Effector memory CD4-positive, alpha-beta T cell (primary cell): ENCODE data around the gene CD248.
A peak's percentile ranks its signal among the peaks of the same experiment; 100 is the strongest.
"Not testable (repeated sequence)": the region's sequence is repeated elsewhere in the genome, so short reads cannot be mapped to it uniquely, and the experiment has no call there.

Experiments used
- DNase-seq, 3 donors: peaks; one replicate each; pipeline ENCODE4 v3.0.0-alpha.2; 2020
- H3K27ac ChIP-seq: 2 replicates; pipeline ENCODE4 v1.7.0; 2013; ENCODE audit warnings: mild to moderate bottlenecking, low read length, moderate library complexity; ENCODE audit not compliant: insufficient read depth, poor library complexity, severe bottlenecking
- H3K27me3 ChIP-seq: replicated peaks from 2 replicates; pipeline ENCODE4 v1.7.0; 2013; ENCODE audit warnings: mild to moderate bottlenecking, low read length; ENCODE audit not compliant: insufficient read depth, control insufficient read depth, poor library complexity, severe bottlenecking
- H3K36me3 ChIP-seq: 2 replicates; pipeline ENCODE4 v1.7.0; 2013; ENCODE audit warnings: mild to moderate bottlenecking, low read length, moderate library complexity; ENCODE audit not compliant: control insufficient read depth, insufficient read depth
- H3K4me1 ChIP-seq: 2 replicates; pipeline ENCODE4 v1.7.0; 2013; ENCODE audit warnings: low read length, mild to moderate bottlenecking; ENCODE audit not compliant: control insufficient read depth, insufficient read depth, poor library complexity, severe bottlenecking
- H3K4me3 ChIP-seq: 2 replicates; pipeline ENCODE4 v1.7.0; 2013; ENCODE audit warnings: low read length, low read depth, mild to moderate bottlenecking; ENCODE audit not compliant: insufficient read depth, poor library complexity, severe bottlenecking
- H3K9me3 ChIP-seq: 2 replicates; pipeline ENCODE4 v1.7.0; 2013; ENCODE audit warnings: mild to moderate bottlenecking, low read length, moderate library complexity; ENCODE audit not compliant: control insufficient read depth

CD248 gene

GRCh38 chr11:66312549-66313320 lies 4.1 kb downstream of the CD248 start:
- Histone ChIP-seq H3K4me3 (peak overlapping the region; percentile 53), H3K4me1 (peaks cover 18% of the 10 kb centered on the region)

GRCh38 chr11:66311965-66312548 lies 4.8 kb downstream of the CD248 start:
- H3K4me1 ChIP-seq, result peaks cover 12% of the 10 kb centered on the region
- H3K9me3 ChIP-seq, result no peaks in the 10 kb centered on the region
- no peaks in the 10 kb centered on the region for H3K36me3 ChIP-seq
- H3K4me3 ChIP-seq, result peak overlapping the region; percentile 63
- H3K27ac ChIP-seq, result peak overlapping the region; percentile 74
- H3K27me3 ChIP-seq, result no peaks in the 10 kb centered on the region
- peak; percentile 92 to 98 (median 97) for DNase-seq

More at GRCh38 chr11:66312549-66313320, 4.1 kb downstream of the CD248 start:
- H3K9me3 ChIP-seq, result no peaks in the 10 kb centered on the region
- DNase-seq, result peak; percentile 96 to 99 (median 99)
- peak overlapping the region; percentile 74 for H3K27ac ChIP-seq
- no peaks in the 10 kb centered on the region for H3K27me3 ChIP-seq
- H3K36me3 ChIP-seq, result no peaks in the 10 kb centered on the region

- Histone ChIP-seq H3K4me1 (peaks cover 12% of the 10 kb centered on the region), H3K27ac (peak overlapping the region; percentile 74), H3K27me3 (no peaks in the 10 kb centered on the region), H3K9me3 (no peaks in the 10 kb centered on the region), H3K36me3 (no peaks in the 10 kb centered on the region), H3K4me3 (peak overlapping the region; percentile 63)
- DNase-seq, result no peak
Measured at GRCh38 chr11:66311470-66311964, 5.3 kb downstream of the CD248 start.

GRCh38 chr11:66310803-66311440 lies 5.9 kb downstream of the CD248 start:
- H3K27me3 ChIP-seq, H3K36me3 ChIP-seq, H3K27ac ChIP-seq, H3K9me3 ChIP-seq, H3K4me3 ChIP-seq, DNase-seq: not testable (repeated sequence)
- peaks cover 12% of the 10 kb centered on the region for H3K4me1 ChIP-seq

GRCh38 chr11:66310324-66310723 lies 6.5 kb downstream of the CD248 start:
- no peak for DNase-seq
- no peaks in the 10 kb centered on the region for H3K9me3 ChIP-seq
- no peak overlapping the region for H3K27ac ChIP-seq
- H3K27me3 ChIP-seq, result no peaks in the 10 kb centered on the region
- H3K4me1 ChIP-seq, result peaks cover 12% of the 10 kb centered on the region
- no peaks in the 10 kb centered on the region for H3K36me3 ChIP-seq
- no peak overlapping the region for H3K4me3 ChIP-seq

- H3K9me3 ChIP-seq, result no peaks in the 10 kb centered on the region
- H3K27me3 ChIP-seq, result no peaks in the 10 kb centered on the region
- H3K36me3 ChIP-seq, result no peaks in the 10 kb centered on the region
- peaks cover 12% of the 10 kb centered on the region for H3K4me1 ChIP-seq
- no peak overlapping the region for H3K4me3 ChIP-seq
- no peak overlapping the region for H3K27ac ChIP-seq
- no peak for DNase-seq
Measured at GRCh38 chr11:66309475-66309874, 7.4 kb downstream of the CD248 start.

GRCh38 chr11:66302656-66303055 lies 14.2 kb downstream of the CD248 start:
- DNase-seq, result no peak

GRCh38 chr11:66299186-66299585 lies 17.7 kb downstream of the CD248 start:
- no peak for DNase-seq
- Histone ChIP-seq H3K27me3 (no peaks in the 10 kb centered on the region), H3K27ac (no peak overlapping the region), H3K9me3 (no peaks in the 10 kb centered on the region), H3K4me1 (no peaks in the 10 kb centered on the region), H3K4me3 (no peak overlapping the region), H3K36me3 (no peaks in the 10 kb centered on the region)

More at GRCh38 chr11:66302656-66303055, 14.2 kb downstream of the CD248 start:
- H3K27me3 ChIP-seq, result no peaks in the 10 kb centered on the region
- H3K4me1 ChIP-seq, result no peaks in the 10 kb centered on the region
- H3K27ac ChIP-seq, result no peak overlapping the region
- H3K9me3 ChIP-seq, result no peaks in the 10 kb centered on the region
- H3K36me3 ChIP-seq, result no peaks in the 10 kb centered on the region
- H3K4me3 ChIP-seq, result no peak overlapping the region

GRCh38 chr11:66297610-66298009 lies 19.2 kb downstream of the CD248 start:
- H3K4me1 ChIP-seq, result no peaks in the 10 kb centered on the region
- H3K4me3 ChIP-seq, result no peak overlapping the region
- peaks cover under 1% of the 10 kb centered on the region for H3K27me3 ChIP-seq
- no peak overlapping the region for H3K27ac ChIP-seq
- DNase-seq, result no peak
- no peaks in the 10 kb centered on the region for H3K9me3 ChIP-seq
- H3K36me3 ChIP-seq, result no peaks in the 10 kb centered on the region
